Endothelial cell (in vitro differentiated cells): ENCODE results near the gene ADARB2. TPM values are rescaled to one million over a fixed set of nuclear protein-coding genes. Genes with fewer than 3 reads are reported as not detected.

Experiments used
- DNase-seq: peaks from one replicate; pipeline ENCODE4 v3.0.0; 2021; ENCODE audit warnings: low spot score
- H3K27ac Mint-ChIP-seq: one replicate; pipeline ENCODE4 v1.8.0; 2021; ENCODE audit warnings: mixed read lengths, inconsistent platforms; ENCODE audit not compliant: unreplicated experiment
- H3K27me3 Mint-ChIP-seq: one replicate; pipeline ENCODE4 v1.8.0; 2021; ENCODE audit warnings: mild to moderate bottlenecking, moderate library complexity, mixed read lengths, inconsistent platforms; ENCODE audit not compliant: unreplicated experiment
- H3K36me3 Mint-ChIP-seq: one replicate; pipeline ENCODE4 v1.8.0; 2021; ENCODE audit warnings: mild to moderate bottlenecking, low read depth, mixed read lengths, inconsistent platforms; ENCODE audit not compliant: unreplicated experiment
- H3K4me1 Mint-ChIP-seq: one replicate; pipeline ENCODE4 v1.8.0; 2021; ENCODE audit warnings: mild to moderate bottlenecking, mixed read lengths, inconsistent platforms; ENCODE audit not compliant: unreplicated experiment
- H3K4me3 Mint-ChIP-seq: one replicate; pipeline ENCODE4 v1.8.0; 2021; ENCODE audit warnings: mild to moderate bottlenecking, mixed read lengths, inconsistent platforms; ENCODE audit not compliant: unreplicated experiment
- H3K9me3 Mint-ChIP-seq: one replicate; pipeline ENCODE4 v1.8.0; 2021; ENCODE audit warnings: mixed read lengths, inconsistent platforms; ENCODE audit not compliant: unreplicated experiment
- total RNA-seq: library from RNA; stranded (reverse); fragmentation: NEBNext Ultra II Directional; extraction: Animal tissue kit (Norgen Biotek cat#: 25700); gene quantifications from one replicate; pipeline ENCODE4 v1.2.1, GENCODE V29; 2021; ENCODE audit not compliant: unreplicated experiment
- TF ChIP-seq, protein P1 (sequence below): fragments of 200-600 bp; sonication (generic); IDR thresholded peaks from one replicate; pipeline ENCODE4 v1.5.0; 2021; ENCODE audit warnings: antibody characterized with exemption; ENCODE audit not compliant: unreplicated experiment

The ADARB2 gene
- total RNA-seq, 1 donor from 2014 or later, result 54.9 TPM

DNA sequence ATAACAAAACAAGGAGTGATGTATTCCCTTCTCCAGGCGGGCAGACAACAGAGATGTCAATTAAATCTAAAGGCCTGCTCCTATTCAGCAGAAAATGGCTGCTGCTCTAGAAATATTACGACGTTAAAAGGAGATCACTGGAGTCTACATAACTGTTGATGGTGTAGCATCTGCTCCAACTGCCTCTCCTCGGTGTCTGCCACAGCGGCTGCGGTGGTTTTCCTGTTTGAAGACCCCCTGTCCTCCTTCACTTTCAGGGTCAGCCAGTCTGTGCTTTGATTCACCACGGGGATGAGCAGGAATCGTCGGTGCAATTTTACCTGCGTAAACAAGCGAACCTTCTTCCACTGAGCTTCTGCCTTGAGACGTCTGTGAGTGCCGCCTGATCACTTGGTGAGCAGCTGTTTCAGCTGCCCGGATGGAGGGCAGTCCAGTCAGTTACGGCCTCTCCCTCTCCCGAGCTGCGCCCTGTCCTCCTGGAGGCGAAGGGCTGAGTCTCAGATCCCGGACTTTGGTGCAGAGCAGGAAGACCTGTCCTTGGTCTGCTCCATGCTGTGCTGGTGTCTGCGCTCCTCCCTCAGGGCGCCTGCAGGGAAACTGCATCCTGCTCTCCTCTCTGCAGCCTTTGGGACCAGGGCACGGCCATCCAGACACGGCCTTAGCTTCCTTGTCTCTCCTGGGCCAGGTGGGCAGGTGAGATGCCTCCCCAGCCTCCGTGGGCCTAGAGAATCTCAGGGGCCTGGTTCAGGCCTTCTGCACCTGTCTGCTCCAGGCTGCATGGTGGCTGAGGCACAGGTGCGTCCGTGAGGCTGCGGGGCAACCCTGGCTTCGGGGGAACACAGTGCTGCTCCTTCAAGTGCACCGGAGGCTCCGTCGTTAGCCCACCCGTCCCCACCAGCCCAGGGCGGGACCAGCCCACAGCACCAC, 326.6 kb downstream of the ADARB2 start:
- no peak overlapping the region for H3K4me3 Mint-ChIP-seq
- no peak overlapping the region for H3K27ac Mint-ChIP-seq
- TF ChIP-seq, protein P1, sequence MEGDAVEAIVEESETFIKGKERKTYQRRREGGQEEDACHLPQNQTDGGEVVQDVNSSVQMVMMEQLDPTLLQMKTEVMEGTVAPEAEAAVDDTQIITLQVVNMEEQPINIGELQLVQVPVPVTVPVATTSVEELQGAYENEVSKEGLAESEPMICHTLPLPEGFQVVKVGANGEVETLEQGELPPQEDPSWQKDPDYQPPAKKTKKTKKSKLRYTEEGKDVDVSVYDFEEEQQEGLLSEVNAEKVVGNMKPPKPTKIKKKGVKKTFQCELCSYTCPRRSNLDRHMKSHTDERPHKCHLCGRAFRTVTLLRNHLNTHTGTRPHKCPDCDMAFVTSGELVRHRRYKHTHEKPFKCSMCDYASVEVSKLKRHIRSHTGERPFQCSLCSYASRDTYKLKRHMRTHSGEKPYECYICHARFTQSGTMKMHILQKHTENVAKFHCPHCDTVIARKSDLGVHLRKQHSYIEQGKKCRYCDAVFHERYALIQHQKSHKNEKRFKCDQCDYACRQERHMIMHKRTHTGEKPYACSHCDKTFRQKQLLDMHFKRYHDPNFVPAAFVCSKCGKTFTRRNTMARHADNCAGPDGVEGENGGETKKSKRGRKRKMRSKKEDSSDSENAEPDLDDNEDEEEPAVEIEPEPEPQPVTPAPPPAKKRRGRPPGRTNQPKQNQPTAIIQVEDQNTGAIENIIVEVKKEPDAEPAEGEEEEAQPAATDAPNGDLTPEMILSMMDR, result no peak
- peaks cover 3% of the 10 kb centered on the region for H3K27me3 Mint-ChIP-seq
- no peaks in the 10 kb centered on the region for H3K9me3 Mint-ChIP-seq
- H3K36me3 Mint-ChIP-seq, result no peaks in the 10 kb centered on the region
- peaks cover 7% of the 10 kb centered on the region for H3K4me1 Mint-ChIP-seq
- DNase-seq, result no peak

DNA sequence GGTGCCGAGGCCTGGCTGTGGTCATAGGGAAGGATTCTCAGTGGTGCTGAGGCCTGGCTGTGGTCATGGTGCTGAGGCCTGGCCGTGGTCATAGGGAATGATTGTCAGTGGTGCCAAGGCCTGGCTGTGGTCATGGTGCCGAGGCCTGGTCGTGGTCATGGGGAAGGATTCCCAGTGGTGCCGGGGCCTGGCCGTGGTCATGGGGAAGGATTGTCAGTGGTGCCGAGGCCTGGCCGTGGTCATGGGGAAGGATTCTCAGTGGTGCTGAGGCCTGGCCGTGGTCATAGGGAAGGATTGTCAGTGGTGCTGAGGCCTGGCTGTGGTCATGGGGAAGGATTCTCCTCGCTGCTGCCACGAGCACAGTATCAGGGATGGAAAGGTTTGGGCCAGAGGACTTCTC, 327.3 kb downstream of the ADARB2 start:
- no peaks in the 10 kb centered on the region for H3K9me3 Mint-ChIP-seq
- no peak for DNase-seq
- peaks cover 7% of the 10 kb centered on the region for H3K4me1 Mint-ChIP-seq
- H3K27ac Mint-ChIP-seq, result no peak overlapping the region
- H3K27me3 Mint-ChIP-seq, result peaks cover 2% of the 10 kb centered on the region
- no peaks in the 10 kb centered on the region for H3K36me3 Mint-ChIP-seq
- TF ChIP-seq, protein P1, result no peak
- H3K4me3 Mint-ChIP-seq, result no peak overlapping the region

- no peaks in the 10 kb centered on the region for H3K9me3 Mint-ChIP-seq
- no peak for DNase-seq
- H3K4me3 Mint-ChIP-seq, result no peak overlapping the region
- H3K36me3 Mint-ChIP-seq, result no peaks in the 10 kb centered on the region
- TF ChIP-seq, protein P1, result no peak
- H3K27ac Mint-ChIP-seq, result no peak overlapping the region
- H3K27me3 Mint-ChIP-seq, result peaks cover 2% of the 10 kb centered on the region
- peaks cover 7% of the 10 kb centered on the region for H3K4me1 Mint-ChIP-seq
Measured at GRCh38 chr10:1409392-1409791, 327.9 kb downstream of the ADARB2 start.

DNA sequence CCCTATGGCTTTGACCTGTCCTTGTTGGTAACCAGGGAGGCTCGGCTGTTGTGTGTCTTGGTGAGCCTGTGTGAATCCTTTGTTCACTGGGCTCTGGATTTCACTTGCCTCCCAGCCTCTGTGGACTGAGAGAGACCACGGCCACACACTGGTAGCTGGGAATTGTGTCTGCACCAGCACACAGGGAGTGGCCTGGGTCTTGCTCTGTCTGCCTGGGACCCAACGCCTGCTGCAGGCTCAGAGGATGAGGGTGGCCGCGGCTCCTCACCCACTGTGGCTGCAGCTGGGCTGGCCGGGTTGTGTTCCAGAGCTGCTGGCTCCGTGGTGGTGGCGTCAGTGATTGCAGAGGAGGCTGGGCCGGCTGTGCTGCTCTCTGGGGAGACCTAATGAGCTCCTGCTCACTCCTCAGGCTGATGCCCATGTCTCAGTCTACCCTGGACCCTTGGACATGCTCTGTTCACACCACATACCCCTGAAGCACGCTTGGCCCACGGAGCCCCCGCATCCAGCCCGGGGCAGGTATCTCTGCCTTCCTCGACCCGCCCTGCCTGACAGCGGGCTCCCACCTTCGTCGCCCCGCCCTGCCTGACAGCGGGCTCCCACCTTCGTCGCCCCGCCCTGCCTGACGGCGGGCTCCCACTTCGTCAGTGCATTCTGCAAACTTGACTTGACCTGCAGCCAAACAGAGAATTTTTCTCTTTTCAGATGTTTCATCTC, 328.5 kb downstream of the ADARB2 start:
- peaks cover 7% of the 10 kb centered on the region for H3K4me1 Mint-ChIP-seq
- TF ChIP-seq, protein P1, result no peak
- no peak overlapping the region for H3K27ac Mint-ChIP-seq
- H3K27me3 Mint-ChIP-seq, result no peaks in the 10 kb centered on the region
- DNase-seq, result no peak
- H3K36me3 Mint-ChIP-seq, result no peaks in the 10 kb centered on the region
- H3K4me3 Mint-ChIP-seq, result no peak overlapping the region
- no peaks in the 10 kb centered on the region for H3K9me3 Mint-ChIP-seq
